Raji (cell line): ENCODE measurements around the gene HERC3.
A peak's percentile ranks its signal among the peaks of the same experiment; 100 is the strongest.

Source experiments
- POLR2A ChIP-seq: IDR thresholded peaks from 2 replicates; pipeline ENCODE4 v1.6.1; 2011; ENCODE audit warnings: low read depth, low read length, control low read depth; ENCODE audit not compliant: insufficient read depth

The HERC3 gene

GRCh38 chr4:88591787-88592599 is at the start of gene HERC3:
Gene HERC3 (plus strand): TSS chr4:88592480. CDS start chr4:88605824, 13,344 bp downstream.
- TF ChIP-seq POLR2A, result peak; percentile 71

DNA sequence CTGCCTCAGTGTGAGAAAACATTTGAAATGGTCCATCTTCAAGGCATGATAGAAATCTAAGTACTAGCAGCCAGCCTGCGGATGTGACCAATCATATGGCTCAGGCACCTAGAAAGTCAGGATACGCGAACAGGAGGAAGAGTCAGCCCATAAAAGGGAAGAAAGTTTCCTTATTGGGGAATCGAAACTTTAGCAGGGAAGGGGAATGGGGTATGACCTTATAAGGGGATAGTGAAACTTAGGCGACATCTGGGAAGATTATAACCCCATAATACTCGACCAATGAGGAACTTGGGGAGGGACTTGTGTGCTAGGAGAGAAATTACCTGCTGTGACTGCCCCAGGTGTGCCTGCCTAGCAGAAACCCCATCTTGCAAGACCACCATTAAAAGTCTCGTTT is 42.5 kb upstream of the HERC3 start:
- TF ChIP-seq POLR2A, result no peak

- TF ChIP-seq POLR2A, result no peak
Observed at GRCh38 chr4:88567591-88567990, 24.7 kb upstream of the HERC3 start.

- TF ChIP-seq POLR2A, result no peak
Observed at GRCh38 chr4:88570001-88570400, 22.3 kb upstream of the HERC3 start.

DNA sequence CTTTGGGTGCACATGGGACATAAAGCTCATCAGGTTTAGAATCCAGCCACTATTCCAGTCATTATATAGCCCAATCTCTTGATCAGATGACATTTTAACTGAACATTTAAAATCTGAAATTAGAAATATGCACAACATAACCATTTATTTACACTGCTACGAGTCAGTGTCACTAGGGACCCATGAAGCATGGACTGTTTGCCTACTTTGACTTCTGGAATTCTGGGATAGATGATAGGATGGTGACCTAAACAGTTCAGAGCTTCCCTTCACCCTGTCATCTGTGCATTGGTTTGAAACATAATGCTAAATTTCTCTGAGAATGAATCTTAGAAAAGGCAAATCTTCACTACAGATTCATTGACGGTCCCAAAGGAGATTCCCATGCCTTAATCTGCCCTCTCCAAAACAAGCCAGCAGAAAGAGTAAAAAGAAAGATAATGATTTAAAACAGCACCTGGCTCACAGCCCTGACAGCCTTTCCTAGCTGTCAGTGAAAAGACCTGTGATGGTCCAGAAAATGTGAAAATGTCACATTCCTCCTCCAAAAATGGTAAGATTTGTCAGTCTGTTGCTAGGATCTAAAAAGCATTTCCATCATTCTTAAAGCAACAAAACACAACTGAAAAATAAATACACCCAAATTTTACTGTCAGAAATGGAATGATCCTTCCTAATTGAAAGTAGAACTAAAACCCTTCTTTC is 18.9 kb upstream of the HERC3 start:
- TF ChIP-seq POLR2A, result no peak

DNA sequence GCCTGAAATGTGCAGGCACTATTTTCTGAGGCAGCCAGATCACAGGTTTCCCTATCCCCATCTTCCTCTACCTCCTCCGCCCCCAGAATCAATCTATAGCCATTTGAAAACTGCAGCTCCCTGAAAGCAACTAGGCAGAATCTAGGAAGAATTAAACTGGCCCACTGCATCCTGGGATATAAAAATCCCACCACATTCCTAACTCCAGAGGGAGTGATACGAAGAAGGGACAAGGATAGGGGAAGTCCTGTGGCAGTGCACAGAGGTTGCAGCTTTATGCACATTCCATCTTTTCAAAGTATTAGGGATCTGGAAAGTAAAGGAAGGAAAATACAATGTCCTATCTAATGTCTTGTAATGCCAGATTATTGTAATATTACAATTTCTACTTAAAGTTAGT is 18.3 kb upstream of the HERC3 start:
- no peak for TF ChIP-seq POLR2A

DNA sequence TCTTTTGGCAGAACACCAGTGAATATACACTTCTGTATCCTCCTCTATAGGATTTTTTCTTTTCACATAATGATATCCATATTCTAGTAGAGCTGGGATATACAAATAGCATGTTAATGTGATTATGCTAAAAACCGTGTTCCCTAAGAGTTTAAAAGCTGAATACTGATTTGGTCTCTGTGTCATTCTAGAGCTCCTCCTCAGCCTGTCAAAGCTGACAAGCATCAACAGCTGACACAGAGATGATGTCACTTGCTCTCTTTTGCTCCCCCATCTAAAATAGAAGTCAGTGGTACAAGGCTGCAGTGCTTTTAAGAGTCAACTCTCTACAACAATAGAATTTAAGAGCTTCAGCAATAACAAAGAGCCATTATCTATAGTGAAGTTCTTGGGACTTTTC is 17.1 kb upstream of the HERC3 start:
- no peak for TF ChIP-seq POLR2A

DNA sequence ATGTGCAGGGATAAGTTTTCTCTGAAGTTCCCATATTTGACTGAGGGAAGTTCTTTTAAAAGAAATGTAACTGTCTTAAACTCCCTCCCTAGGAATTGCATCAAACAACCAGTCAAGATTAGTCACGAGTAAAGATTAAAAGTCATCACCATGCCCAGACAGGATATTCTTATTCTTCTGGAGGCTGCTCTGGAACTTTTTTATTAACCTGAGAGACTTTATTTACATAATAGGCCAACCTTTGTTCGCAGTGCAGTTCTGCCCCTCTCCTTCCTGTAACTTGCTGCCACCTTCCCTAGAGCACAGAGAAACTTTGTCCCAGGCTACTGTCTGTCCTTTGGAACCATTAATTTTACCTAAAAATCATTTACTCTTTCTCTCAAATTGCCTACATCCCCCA is 9.8 kb upstream of the HERC3 start:
- TF ChIP-seq POLR2A, result no peak

GRCh38 chr4:88583631-88584470 is 8.4 kb upstream of the HERC3 start:
- TF ChIP-seq POLR2A, result no peak

DNA sequence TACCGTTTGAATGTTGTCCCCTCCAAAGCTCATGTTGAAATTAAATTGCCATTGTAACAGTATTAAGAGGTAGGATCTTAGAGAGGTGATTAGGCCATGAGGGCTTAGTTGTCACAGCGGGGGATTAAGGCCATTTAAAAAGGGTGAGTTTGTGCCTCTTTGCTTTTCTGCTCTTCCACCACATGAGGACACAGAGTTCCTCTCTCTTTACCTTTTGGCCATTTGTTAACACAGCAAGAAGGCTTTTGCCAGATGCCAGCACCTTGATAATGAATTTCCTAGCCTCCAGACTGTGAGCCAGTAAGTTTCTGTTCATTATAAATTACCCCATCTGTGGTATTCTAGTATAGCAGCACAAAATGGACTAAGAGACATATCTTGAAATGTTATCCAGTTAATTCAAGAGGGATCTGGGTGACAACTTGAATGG is 7.8 kb upstream of the HERC3 start:
- no peak for TF ChIP-seq POLR2A

GRCh38 chr4:88585917-88586316 is 6.4 kb upstream of the HERC3 start:
- no peak for TF ChIP-seq POLR2A

GRCh38 chr4:88587306-88587705 is 5.0 kb upstream of the HERC3 start:
- no peak for TF ChIP-seq POLR2A

GRCh38 chr4:88592600-88593448 is 544 bp downstream of the HERC3 start:
- TF ChIP-seq POLR2A, result no peak

DNA sequence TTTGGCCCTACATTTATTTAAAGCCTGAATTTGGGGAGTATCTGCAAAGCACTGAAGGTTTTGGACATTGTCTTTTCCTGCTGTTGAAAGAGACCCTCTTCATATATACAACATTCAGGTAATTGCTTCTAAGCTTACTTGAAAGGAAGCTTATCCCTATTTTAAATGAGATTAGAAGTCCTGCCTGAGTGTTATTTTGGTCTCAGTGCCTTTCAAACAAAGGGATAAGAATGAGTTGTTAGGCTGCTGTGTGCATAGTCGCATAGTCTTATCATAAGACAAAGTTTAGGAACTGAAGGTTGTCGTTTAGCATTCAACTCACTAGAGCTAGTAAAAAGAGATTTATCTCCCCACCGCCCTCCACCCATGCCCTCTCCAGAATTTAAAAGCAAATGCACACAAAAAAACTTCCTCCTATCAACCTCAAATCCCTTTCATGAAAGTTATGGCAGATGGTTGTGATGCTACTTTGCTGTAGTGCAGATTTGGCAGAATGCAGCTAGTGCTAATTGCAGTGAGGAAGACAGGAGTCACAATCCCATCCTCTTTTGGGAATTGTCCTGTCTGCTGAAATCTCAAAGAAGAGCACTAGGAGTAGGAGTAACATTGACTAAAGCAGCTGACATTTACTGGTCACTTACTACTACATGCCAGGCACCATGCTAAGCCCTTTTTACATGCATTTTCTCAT is 5.8 kb downstream of the HERC3 start:
- TF ChIP-seq POLR2A, result no peak
